ENCODE measurements around the gene MOK. TPM values are rescaled to one million over a fixed set of nuclear protein-coding genes. Genes with fewer than 3 reads are reported as not detected.

Gene MOK
- polyA plus RNA-seq, 1 donor from 2014 or later: 63.6 TPM

DNA sequence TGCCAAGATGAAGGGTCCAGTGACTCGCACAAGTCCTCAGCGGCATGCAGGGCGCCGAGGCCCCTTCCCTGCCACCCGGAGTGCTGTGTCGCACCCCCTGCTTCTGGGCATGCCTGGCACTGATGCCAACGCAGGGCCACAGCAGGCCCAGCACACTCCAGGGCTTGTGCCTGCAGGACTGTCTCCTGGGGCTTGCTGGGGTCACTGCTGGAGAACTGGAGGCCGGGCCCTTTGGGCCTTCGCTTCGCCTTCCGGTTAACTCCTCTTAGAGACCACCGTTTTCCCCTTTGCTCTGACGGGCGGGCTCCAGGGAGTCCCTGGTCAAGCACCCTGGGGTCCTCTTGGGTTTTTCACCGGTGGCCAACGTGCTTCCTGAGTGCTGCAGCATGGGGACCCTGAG is 85.6 kb downstream of the MOK start:
- H3F3A ChIP-seq (ENCODE audit: insufficient read depth, low read length, poor library complexity, severe bottlenecking): no peaks in the 10 kb centered on the region
- H4K20me1 ChIP-seq (ENCODE audit: insufficient read depth): no peaks in the 10 kb centered on the region
- H3K27ac ChIP-seq (ENCODE audit: low read length): no peak overlapping the region
- no peaks in the 10 kb centered on the region for H3K79me2 ChIP-seq (replicated peaks; ENCODE audit: insufficient read depth, low read length)
- TF ChIP-seq, protein P1, sequence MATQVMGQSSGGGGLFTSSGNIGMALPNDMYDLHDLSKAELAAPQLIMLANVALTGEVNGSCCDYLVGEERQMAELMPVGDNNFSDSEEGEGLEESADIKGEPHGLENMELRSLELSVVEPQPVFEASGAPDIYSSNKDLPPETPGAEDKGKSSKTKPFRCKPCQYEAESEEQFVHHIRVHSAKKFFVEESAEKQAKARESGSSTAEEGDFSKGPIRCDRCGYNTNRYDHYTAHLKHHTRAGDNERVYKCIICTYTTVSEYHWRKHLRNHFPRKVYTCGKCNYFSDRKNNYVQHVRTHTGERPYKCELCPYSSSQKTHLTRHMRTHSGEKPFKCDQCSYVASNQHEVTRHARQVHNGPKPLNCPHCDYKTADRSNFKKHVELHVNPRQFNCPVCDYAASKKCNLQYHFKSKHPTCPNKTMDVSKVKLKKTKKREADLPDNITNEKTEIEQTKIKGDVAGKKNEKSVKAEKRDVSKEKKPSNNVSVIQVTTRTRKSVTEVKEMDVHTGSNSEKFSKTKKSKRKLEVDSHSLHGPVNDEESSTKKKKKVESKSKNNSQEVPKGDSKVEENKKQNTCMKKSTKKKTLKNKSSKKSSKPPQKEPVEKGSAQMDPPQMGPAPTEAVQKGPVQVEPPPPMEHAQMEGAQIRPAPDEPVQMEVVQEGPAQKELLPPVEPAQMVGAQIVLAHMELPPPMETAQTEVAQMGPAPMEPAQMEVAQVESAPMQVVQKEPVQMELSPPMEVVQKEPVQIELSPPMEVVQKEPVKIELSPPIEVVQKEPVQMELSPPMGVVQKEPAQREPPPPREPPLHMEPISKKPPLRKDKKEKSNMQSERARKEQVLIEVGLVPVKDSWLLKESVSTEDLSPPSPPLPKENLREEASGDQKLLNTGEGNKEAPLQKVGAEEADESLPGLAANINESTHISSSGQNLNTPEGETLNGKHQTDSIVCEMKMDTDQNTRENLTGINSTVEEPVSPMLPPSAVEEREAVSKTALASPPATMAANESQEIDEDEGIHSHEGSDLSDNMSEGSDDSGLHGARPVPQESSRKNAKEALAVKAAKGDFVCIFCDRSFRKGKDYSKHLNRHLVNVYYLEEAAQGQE (IDR thresholded peaks at IDR 0.05; ENCODE audit: borderline replicate concordance): no peak
- TF ChIP-seq RAD21 (conservative IDR thresholded peaks at IDR 0.05) (no peak), TAF1 (IDR thresholded peaks at IDR 0.05; ENCODE audit: low read depth) (no peak), EP300 (conservative IDR thresholded peaks at IDR 0.05; ENCODE audit: poor library complexity, severe bottlenecking) (no peak), POLR2AphosphoS5 (IDR thresholded peaks at IDR 0.05) (no peak), MXI1 (conservative IDR thresholded peaks at IDR 0.05; ENCODE audit: poor library complexity, severe bottlenecking) (no peak), EZH2 (IDR thresholded peaks at IDR 0.05; ENCODE audit: borderline replicate concordance, insufficient read depth, low read length, poor library complexity, severe bottlenecking) (no peak), SMC3 (conservative IDR thresholded peaks at IDR 0.05; ENCODE audit: poor library complexity) (no peak)
- TF ChIP-seq, protein P2, sequence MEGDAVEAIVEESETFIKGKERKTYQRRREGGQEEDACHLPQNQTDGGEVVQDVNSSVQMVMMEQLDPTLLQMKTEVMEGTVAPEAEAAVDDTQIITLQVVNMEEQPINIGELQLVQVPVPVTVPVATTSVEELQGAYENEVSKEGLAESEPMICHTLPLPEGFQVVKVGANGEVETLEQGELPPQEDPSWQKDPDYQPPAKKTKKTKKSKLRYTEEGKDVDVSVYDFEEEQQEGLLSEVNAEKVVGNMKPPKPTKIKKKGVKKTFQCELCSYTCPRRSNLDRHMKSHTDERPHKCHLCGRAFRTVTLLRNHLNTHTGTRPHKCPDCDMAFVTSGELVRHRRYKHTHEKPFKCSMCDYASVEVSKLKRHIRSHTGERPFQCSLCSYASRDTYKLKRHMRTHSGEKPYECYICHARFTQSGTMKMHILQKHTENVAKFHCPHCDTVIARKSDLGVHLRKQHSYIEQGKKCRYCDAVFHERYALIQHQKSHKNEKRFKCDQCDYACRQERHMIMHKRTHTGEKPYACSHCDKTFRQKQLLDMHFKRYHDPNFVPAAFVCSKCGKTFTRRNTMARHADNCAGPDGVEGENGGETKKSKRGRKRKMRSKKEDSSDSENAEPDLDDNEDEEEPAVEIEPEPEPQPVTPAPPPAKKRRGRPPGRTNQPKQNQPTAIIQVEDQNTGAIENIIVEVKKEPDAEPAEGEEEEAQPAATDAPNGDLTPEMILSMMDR (IDR thresholded peaks at IDR 0.05; ENCODE audit: poor library complexity, severe bottlenecking): no peak
- no peak overlapping the region for H2AFZ ChIP-seq (ENCODE audit: low read depth, low read length)
- no peaks in the 10 kb centered on the region for H3K36me3 ChIP-seq (ENCODE audit: insufficient read depth, low read length)
- H3K9me3 ChIP-seq (ENCODE audit: low read length): no peaks in the 10 kb centered on the region
- no peak overlapping the region for H3K4me2 ChIP-seq (ENCODE audit: low read length)
- H3K9me2 ChIP-seq (ENCODE audit: insufficient read depth, low read length): no peaks in the 10 kb centered on the region
- no peak overlapping the region for H3K4me3 ChIP-seq (ENCODE audit: low read length)
- H3K27me3 ChIP-seq (ENCODE audit: insufficient read depth, low read depth, low read length): no peaks in the 10 kb centered on the region
- H3K9ac ChIP-seq (ENCODE audit: low read length): no peak overlapping the region

- H3K79me2 ChIP-seq (replicated peaks; ENCODE audit: insufficient read depth, low read length): no peaks in the 10 kb centered on the region
- no peaks in the 10 kb centered on the region for H3K27me3 ChIP-seq (ENCODE audit: insufficient read depth, low read depth, low read length)
- H3K9me3 ChIP-seq (ENCODE audit: low read length): no peaks in the 10 kb centered on the region
- TF ChIP-seq, protein P2 (IDR thresholded peaks at IDR 0.05; ENCODE audit: poor library complexity, severe bottlenecking): no peak
- TF ChIP-seq, protein P1 (IDR thresholded peaks at IDR 0.05; ENCODE audit: borderline replicate concordance): no peak
- no peak for TF ChIP-seq POLR2AphosphoS5 (IDR thresholded peaks at IDR 0.05)
- TF ChIP-seq EZH2 (IDR thresholded peaks at IDR 0.05; ENCODE audit: borderline replicate concordance, insufficient read depth, low read length, poor library complexity, severe bottlenecking): no peak
- H3K27ac ChIP-seq (ENCODE audit: low read length): no peak overlapping the region
- H4K20me1 ChIP-seq (ENCODE audit: insufficient read depth): no peaks in the 10 kb centered on the region
- no peak overlapping the region for H2AFZ ChIP-seq (ENCODE audit: low read depth, low read length)
- H3K9ac ChIP-seq (ENCODE audit: low read length): no peak overlapping the region
- H3K36me3 ChIP-seq (ENCODE audit: insufficient read depth, low read length): no peaks in the 10 kb centered on the region
- no peaks in the 10 kb centered on the region for H3F3A ChIP-seq (ENCODE audit: insufficient read depth, low read length, poor library complexity, severe bottlenecking)
- H3K4me2 ChIP-seq (ENCODE audit: low read length): no peak overlapping the region
- no peaks in the 10 kb centered on the region for H3K9me2 ChIP-seq (ENCODE audit: insufficient read depth, low read length)
- no peak overlapping the region for H3K4me3 ChIP-seq (ENCODE audit: low read length)
These were observed 86.3 kb downstream of the MOK start for GRCh38 chr14:102218688-102219087.

All from neural cell (in vitro differentiated cells).